ENCODE results near the gene GUCY2C. TPM values are rescaled to one million over a fixed set of nuclear protein-coding genes. Genes with fewer than 3 reads are reported as not detected.
A peak's percentile ranks its signal among the peaks of the same experiment; 100 is the strongest.

GUCY2C gene
- total RNA-seq, 1 donor: not detected

- no peaks in the 10 kb centered on the region for H3K9me3 ChIP-seq (ENCODE audit: low read depth, low read length)
- no peaks in the 10 kb centered on the region for H4K20me1 ChIP-seq (ENCODE audit: insufficient read depth, low read length)
- no peak overlapping the region for H2AFZ ChIP-seq (ENCODE audit: low read length)
- H3K4me3 ChIP-seq (ENCODE audit: insufficient read depth, low read length): no peak overlapping the region
- no peak for DNase-seq (ENCODE audit: insufficient read length, low spot score, missing footprints)
- no peak for TF ChIP-seq CTCF (IDR thresholded peaks at IDR 0.05; ENCODE audit: extremely low read depth, low read depth, low read length)
- no peaks in the 10 kb centered on the region for H3K4me1 ChIP-seq (ENCODE audit: insufficient read depth, low read length)
- no peaks in the 10 kb centered on the region for H3K36me3 ChIP-seq (ENCODE audit: insufficient read depth, low read length)
- H3K79me2 ChIP-seq (ENCODE audit: insufficient read depth, low read length): no peaks in the 10 kb centered on the region
- H3K4me2 ChIP-seq (ENCODE audit: insufficient read depth, low read length): no peak overlapping the region
- no peak overlapping the region for H3K27ac ChIP-seq (ENCODE audit: low read depth, low read length)
- no peaks in the 10 kb centered on the region for H3K27me3 ChIP-seq (ENCODE audit: insufficient read depth, low read length)
These were observed 76.5 kb downstream of the GUCY2C start for GRCh38 chr12:14619741-14620501.

GRCh38 chr12:14618983-14619382 is 77.4 kb downstream of the GUCY2C start:
- Histone ChIP-seq H3K4me1 (ENCODE audit: insufficient read depth, low read length) (no peaks in the 10 kb centered on the region), H3K4me3 (ENCODE audit: insufficient read depth, low read length) (no peak overlapping the region), H3K4me2 (ENCODE audit: insufficient read depth, low read length) (no peak overlapping the region), H2AFZ (ENCODE audit: low read length) (peak overlapping the region; percentile 20), H4K20me1 (ENCODE audit: insufficient read depth, low read length) (no peaks in the 10 kb centered on the region), H3K36me3 (ENCODE audit: insufficient read depth, low read length) (no peaks in the 10 kb centered on the region), H3K9me3 (ENCODE audit: low read depth, low read length) (no peaks in the 10 kb centered on the region), H3K27me3 (ENCODE audit: insufficient read depth, low read length) (no peaks in the 10 kb centered on the region), H3K79me2 (ENCODE audit: insufficient read depth, low read length) (no peaks in the 10 kb centered on the region), H3K27ac (ENCODE audit: low read depth, low read length) (no peak overlapping the region)
- DNase-seq (ENCODE audit: insufficient read length, low spot score, missing footprints): peak; percentile 2
- peak; percentile 51 for TF ChIP-seq CTCF (IDR thresholded peaks at IDR 0.05; ENCODE audit: extremely low read depth, low read depth, low read length)

- Histone ChIP-seq H3K9me3 (ENCODE audit: low read depth, low read length) (no peaks in the 10 kb centered on the region), H3K27me3 (ENCODE audit: insufficient read depth, low read length) (no peaks in the 10 kb centered on the region), H3K4me3 (ENCODE audit: insufficient read depth, low read length) (no peak overlapping the region), H3K36me3 (ENCODE audit: insufficient read depth, low read length) (no peaks in the 10 kb centered on the region), H3K4me1 (ENCODE audit: insufficient read depth, low read length) (no peaks in the 10 kb centered on the region), H3K79me2 (ENCODE audit: insufficient read depth, low read length) (no peaks in the 10 kb centered on the region), H3K4me2 (ENCODE audit: insufficient read depth, low read length) (no peak overlapping the region), H2AFZ (ENCODE audit: low read length) (no peak overlapping the region), H4K20me1 (ENCODE audit: insufficient read depth, low read length) (no peaks in the 10 kb centered on the region), H3K27ac (ENCODE audit: low read depth, low read length) (no peak overlapping the region)
- no peak for TF ChIP-seq CTCF (IDR thresholded peaks at IDR 0.05; ENCODE audit: extremely low read depth, low read depth, low read length)
- no peak for DNase-seq (ENCODE audit: insufficient read length, low spot score, missing footprints)
These were observed 81.7 kb downstream of the GUCY2C start for GRCh38 chr12:14614704-14615121.

GRCh38 chr12:14613718-14614117 is 82.7 kb downstream of the GUCY2C start:
- H3K27ac ChIP-seq (ENCODE audit: low read depth, low read length): no peak overlapping the region
- H3K27me3 ChIP-seq (ENCODE audit: insufficient read depth, low read length): no peaks in the 10 kb centered on the region
- H3K79me2 ChIP-seq (ENCODE audit: insufficient read depth, low read length): no peaks in the 10 kb centered on the region
- no peak for TF ChIP-seq CTCF (IDR thresholded peaks at IDR 0.05; ENCODE audit: extremely low read depth, low read depth, low read length)
- H3K9me3 ChIP-seq (ENCODE audit: low read depth, low read length): no peaks in the 10 kb centered on the region
- H4K20me1 ChIP-seq (ENCODE audit: insufficient read depth, low read length): no peaks in the 10 kb centered on the region
- H3K4me2 ChIP-seq (ENCODE audit: insufficient read depth, low read length): no peak overlapping the region
- no peak overlapping the region for H2AFZ ChIP-seq (ENCODE audit: low read length)
- no peak overlapping the region for H3K4me3 ChIP-seq (ENCODE audit: insufficient read depth, low read length)
- DNase-seq (ENCODE audit: insufficient read length, low spot score, missing footprints): no peak
- no peaks in the 10 kb centered on the region for H3K4me1 ChIP-seq (ENCODE audit: insufficient read depth, low read length)
- no peaks in the 10 kb centered on the region for H3K36me3 ChIP-seq (ENCODE audit: insufficient read depth, low read length)
